ENCODE results near the gene IL17B. TPM values are rescaled to one million over a fixed set of nuclear protein-coding genes. Genes with fewer than 3 reads are reported as not detected.
"Not testable (repeated sequence)": the region's sequence is repeated elsewhere in the genome, so short reads cannot be mapped to it uniquely, and the experiment has no call there.

IL17B gene
- polyA plus RNA-seq, 3 donors: 0.62 to 1.4 (median 1.0) TPM

DNA sequence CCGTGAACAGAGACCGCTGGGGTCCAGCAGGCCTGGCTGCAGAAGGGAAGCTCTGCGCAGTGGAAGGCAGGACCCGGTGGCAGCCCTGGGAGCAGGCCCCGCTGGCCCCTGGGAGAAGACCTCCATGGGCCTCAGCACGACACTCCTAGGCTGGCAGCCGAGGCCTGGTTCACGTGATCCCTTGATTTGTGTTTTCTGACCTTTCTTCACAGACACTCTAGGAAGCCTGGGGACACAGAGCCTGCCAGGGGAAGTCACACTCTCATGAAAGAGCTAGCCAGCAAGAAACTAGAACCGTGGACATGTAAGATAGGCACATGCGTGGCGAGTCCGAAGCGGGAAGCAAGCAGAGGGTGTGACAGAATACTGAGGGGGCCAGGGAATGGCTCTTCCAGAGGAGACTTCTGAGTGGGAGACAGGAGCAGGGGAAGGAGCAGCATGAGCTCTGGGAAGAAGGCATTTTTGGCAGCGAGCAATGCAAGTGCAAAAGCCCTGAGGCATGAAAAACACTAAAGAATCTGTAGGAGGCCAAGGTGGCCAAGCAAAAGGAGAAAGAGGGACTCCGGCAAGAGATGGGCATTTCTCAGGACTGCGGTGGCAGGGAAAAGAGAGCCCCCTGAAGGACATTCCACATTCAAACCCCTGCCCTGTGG, 26.6 kb upstream of the IL17B start:
- DNase-seq (ENCODE audit: extremely low read depth in 1 of 11, low read depth in 9 of 11, low spot score in 4 of 11): no peak

- DNase-seq (ENCODE audit: extremely low read depth in 1 of 11, low read depth in 9 of 11, low spot score in 4 of 11): no peak
Observed at GRCh38 chr5:149404746-149405549, 25.9 kb upstream of the IL17B start.

DNA sequence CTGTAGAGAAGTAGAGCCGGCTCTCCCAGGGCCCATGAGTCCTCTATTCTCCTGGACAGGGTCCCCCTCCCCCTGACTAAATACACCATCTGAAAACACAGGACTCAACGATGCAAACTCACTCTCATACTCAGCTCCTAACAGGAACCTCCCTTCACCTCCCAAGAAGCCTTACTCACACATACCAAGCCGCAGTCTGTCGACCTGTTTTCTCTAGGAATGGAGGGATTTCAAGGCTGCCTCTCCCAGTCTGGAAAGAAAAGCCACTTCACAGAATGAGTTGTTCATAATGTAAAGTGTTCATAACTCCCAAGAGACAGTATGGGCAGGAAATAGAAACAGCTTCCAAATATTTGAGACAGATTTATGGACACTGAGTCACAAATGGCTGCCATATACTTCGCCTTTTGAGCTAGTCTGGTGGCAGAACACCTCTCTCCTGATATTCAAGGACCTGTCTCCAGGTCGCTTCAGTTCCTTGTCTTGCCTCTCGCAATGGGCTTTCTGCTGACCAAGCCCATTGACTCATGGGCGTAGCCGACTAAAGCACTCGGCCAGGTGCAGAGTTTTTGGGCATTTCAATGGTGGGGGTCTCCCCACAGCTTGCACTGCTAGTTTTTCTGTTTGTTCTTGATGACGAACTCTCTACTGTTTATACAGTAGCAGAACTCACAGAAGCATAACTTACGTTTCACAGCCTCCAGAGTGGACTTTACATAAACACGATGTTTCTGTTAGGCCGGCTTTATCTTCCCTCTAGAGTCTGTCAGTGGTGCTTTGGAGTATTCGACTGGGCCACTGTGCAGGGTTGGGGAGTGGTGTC, 25.0 kb upstream of the IL17B start:
- DNase-seq (ENCODE audit: extremely low read depth in 1 of 11, low read depth in 9 of 11, low spot score in 4 of 11): no peak

DNA sequence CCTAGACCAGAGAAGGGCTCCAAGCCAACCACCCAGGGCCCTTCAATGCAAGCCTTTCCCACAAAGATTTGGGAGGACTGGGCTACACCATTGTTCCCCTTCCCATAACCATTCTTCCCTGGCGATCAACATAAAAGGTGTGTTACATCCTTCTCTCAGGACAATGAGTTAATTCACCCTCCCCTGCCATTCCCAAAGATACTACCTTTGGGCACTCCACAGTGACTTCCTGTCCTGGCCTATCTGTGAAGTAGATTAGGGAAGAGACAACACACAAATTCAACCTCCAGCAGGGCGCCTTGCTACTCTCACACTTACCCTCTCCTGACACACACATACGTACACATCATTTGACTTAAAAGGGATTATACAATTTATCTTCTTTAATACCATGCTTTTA, 23.2 kb upstream of the IL17B start:
- DNase-seq (ENCODE audit: extremely low read depth in 1 of 11, low read depth in 9 of 11, low spot score in 4 of 11): no peak

- DNase-seq (ENCODE audit: extremely low read depth in 1 of 11, low read depth in 9 of 11, low spot score in 4 of 11): no peak
Observed at GRCh38 chr5:149401051-149401450, 22.0 kb upstream of the IL17B start.

DNA sequence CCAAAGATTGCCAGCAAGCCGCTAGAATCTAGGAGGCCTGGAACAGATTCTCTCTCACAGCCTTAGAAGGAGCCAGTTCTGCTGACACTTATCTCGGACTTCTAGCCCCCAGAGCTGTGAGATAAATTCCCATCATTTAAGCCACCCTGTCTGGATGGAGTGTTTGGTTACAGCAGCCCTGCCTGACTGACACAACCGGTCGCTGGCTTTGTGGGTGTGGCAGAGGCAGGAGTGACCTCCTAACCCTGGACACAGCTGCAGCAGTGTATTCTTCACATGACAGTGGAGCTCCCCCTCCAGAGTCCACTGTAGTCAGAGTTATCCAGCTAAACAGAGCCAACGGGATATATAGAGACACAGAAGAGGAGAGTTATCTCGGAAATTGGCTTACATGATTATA, 21.2 kb upstream of the IL17B start:
- peak in 1 of 11 donors; percentile 67 for DNase-seq (ENCODE audit: extremely low read depth in 1 of 11, low read depth in 9 of 11, low spot score in 4 of 11)

DNA sequence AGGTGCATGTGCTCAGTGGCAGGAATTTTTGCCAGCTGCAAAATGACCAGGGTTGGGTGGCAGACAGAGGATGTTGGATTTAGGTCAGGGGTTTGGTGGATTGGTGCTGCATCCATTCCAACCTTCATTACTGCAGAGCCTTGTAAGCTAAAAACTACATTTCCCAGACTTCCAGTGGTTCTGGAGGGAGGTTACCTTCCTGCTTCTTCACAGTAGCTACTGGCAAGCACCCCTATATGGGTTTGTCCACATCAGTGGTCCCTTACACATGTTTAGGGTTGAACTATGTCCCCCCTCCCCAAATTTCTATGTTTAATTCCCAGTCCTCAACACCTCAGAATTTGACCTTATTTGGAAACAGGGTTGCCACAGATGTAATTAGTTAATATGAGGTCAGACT, 20.7 kb upstream of the IL17B start:
- DNase-seq (ENCODE audit: extremely low read depth in 1 of 11, low read depth in 9 of 11, low spot score in 4 of 11): no peak

GRCh38 chr5:149398747-149399266, 19.7 kb upstream of the IL17B start:
- not testable (repeated sequence) for DNase-seq (ENCODE audit: extremely low read depth in 1 of 11, low read depth in 9 of 11, low spot score in 4 of 11)

DNA sequence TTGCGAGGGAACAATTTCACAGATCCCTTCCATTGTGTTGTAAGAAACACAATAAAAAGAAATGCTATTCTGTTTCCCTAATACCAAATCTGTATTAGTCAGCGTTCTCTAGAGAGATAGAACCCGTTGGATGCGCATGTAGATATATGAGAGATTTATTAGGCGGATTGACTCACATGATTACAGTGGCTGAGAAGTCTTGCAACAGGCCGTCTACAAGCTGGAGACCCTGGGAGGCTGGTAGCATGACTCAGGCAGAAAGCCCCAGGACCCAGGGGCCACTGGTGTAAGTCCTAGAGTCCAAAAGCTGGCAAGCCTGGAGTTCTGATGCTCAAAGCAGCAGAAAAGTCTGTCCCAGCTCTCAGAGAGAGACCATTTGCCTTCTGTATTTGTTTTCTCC, 18.4 kb upstream of the IL17B start:
- no peak for DNase-seq (ENCODE audit: extremely low read depth in 1 of 11, low read depth in 9 of 11, low spot score in 4 of 11)

DNA sequence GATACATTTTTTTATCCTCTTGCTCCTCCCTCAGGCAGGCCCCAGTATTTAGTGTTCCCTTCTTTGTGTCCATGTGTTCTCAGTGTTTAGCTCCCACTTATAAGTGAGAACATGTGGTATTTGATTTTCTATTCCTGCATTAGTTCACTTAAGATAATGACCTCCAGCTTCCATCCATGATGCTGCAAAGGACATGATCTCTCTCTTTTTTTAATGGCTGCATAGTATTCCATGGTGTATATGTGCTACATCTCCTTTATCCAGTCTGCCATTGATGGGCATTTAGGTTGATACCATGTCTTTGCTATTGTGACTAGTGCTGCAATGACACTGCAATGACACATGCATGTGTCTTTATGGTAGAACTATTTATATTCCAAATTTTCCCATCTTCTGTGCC, 15.9 kb upstream of the IL17B start:
- not testable (repeated sequence) for DNase-seq (ENCODE audit: extremely low read depth in 1 of 11, low read depth in 9 of 11, low spot score in 4 of 11)

DNA sequence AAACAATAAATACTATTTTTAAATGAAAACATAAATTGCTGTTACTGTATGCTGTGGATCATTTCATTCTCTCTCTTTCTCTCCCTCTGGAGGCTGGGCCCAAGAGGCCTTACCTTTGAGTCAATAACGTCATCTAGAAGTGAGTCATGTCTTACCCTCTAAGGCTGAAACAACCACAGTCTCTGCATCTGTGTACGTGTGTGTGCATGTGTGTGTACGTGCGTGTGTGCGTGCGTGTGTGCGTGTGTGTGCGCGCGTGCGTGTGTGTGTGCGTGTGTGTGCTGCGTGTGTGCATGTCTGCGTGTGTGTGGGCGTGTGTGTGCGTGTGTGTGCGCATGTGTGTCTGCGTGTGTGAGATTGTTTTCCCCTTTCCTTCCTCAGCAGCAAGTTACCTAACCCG, 13.6 kb upstream of the IL17B start:
- DNase-seq (ENCODE audit: extremely low read depth in 1 of 11, low read depth in 9 of 11, low spot score in 4 of 11): no peak

- DNase-seq (ENCODE audit: extremely low read depth in 1 of 11, low read depth in 9 of 11, low spot score in 4 of 11): no peak
Observed at GRCh38 chr5:149391524-149391923, 12.4 kb upstream of the IL17B start.

DNA sequence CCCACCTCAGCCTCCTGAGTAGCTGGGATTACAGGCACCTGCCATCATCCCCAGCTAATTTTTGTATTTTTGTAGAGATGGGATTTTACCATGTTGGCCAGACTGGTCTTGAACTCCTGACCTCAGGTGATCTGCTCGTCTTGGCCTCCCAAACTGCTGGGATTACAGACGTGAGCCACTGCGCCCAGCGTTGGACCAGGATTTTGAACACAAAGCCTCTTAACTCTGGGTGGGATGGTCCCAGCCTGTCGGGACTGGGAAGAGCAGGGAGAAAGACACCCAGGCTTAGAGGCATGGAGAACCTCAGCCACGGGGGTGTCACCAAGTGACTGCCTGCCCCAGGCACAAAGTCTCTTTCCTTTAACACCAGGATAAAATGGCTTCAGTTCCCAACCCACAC, 12.0 kb upstream of the IL17B start:
- DNase-seq (ENCODE audit: extremely low read depth in 1 of 11, low read depth in 9 of 11, low spot score in 4 of 11): not testable (repeated sequence)

- no peak for DNase-seq (ENCODE audit: extremely low read depth in 1 of 11, low read depth in 9 of 11, low spot score in 4 of 11)
Observed at GRCh38 chr5:149389552-149390495, 10.7 kb upstream of the IL17B start.

- no peak for DNase-seq (ENCODE audit: extremely low read depth in 1 of 11, low read depth in 9 of 11, low spot score in 4 of 11)
Observed at GRCh38 chr5:149388498-149389190, 9.6 kb upstream of the IL17B start.

GRCh38 chr5:149387982-149388381, 8.9 kb upstream of the IL17B start:
- no peak for DNase-seq (ENCODE audit: extremely low read depth in 1 of 11, low read depth in 9 of 11, low spot score in 4 of 11)

DNA sequence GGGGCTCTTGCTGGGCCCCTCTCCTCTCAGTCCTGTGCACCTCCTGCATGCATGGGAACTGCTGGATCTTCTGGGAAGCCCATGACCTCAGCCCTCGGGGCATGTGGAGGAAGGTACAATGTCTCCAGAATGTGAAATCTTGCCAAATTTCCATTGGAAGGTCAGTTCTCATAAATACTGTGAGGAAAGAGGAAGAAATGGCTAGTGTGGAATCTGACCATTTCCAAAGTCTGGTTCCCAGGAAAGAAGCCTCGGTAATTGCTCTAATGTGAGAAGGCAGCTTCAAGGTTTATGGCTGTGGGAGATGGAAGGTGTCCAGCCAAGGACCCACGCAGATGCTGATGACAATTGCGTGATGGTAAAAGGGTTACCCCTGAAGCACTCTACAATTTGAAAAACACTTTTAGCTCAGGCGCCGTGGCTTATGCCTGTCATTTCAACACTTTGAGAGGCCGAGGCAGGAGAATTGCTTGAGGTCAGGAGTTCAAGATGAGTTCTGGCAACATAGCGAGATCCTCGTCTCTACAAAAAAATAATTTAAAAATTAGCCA, 8.1 kb upstream of the IL17B start:
- no peak for DNase-seq (ENCODE audit: extremely low read depth in 1 of 11, low read depth in 9 of 11, low spot score in 4 of 11)

- DNase-seq (ENCODE audit: extremely low read depth in 1 of 11, low read depth in 9 of 11, low spot score in 4 of 11): no peak
Observed at GRCh38 chr5:149386166-149386565, 7.1 kb upstream of the IL17B start.

Measured in renal cortex interstitium (tissue), 11 donors.